HG02763 (cell line): ENCODE data around the gene ENOX1.

Experiments used
- ATAC-seq: cut with Tn5 transposase; IDR thresholded peaks from one replicate; pipeline ENCODE4 v1.9.1; 2021; ENCODE audit warnings: mild to moderate bottlenecking, moderate library complexity; ENCODE audit not compliant: unreplicated experiment

Gene ENOX1

GRCh38 chr13:43297967-43298678 lies 488.6 kb downstream of the ENOX1 start:
- no peak for ATAC-seq

- ATAC-seq, result no peak
Observed at GRCh38 chr13:43295825-43296564, 490.8 kb downstream of the ENOX1 start.

GRCh38 chr13:43295321-43295720 lies 491.5 kb downstream of the ENOX1 start:
- no peak for ATAC-seq

GRCh38 chr13:43294412-43294811 lies 492.4 kb downstream of the ENOX1 start:
- ATAC-seq, result no peak

- ATAC-seq, result no peak
Observed at GRCh38 chr13:43293986-43294385, 492.8 kb downstream of the ENOX1 start.

GRCh38 chr13:43293561-43293960 lies 493.2 kb downstream of the ENOX1 start:
- ATAC-seq, result no peak

- ATAC-seq, result no peak
Observed at GRCh38 chr13:43293008-43293407, 493.8 kb downstream of the ENOX1 start.

GRCh38 chr13:43291287-43292060 lies 495.3 kb downstream of the ENOX1 start:
- ATAC-seq, result no peak

- no peak for ATAC-seq
Observed at GRCh38 chr13:43289470-43290255, 497.1 kb downstream of the ENOX1 start.

- no peak for ATAC-seq
Observed at GRCh38 chr13:43286751-43287150, 500.0 kb downstream of the ENOX1 start.

GRCh38 chr13:43285933-43286597 lies 500.7 kb downstream of the ENOX1 start:
- ATAC-seq, result no peak

- no peak for ATAC-seq
Observed at GRCh38 chr13:43284162-43284561, 502.6 kb downstream of the ENOX1 start.

GRCh38 chr13:43279696-43280095 lies 507.1 kb downstream of the ENOX1 start:
- ATAC-seq, result no peak

- ATAC-seq, result no peak
Observed at GRCh38 chr13:43278127-43278526, 508.6 kb downstream of the ENOX1 start.

- no peak for ATAC-seq
Observed at GRCh38 chr13:43277142-43277541, 509.6 kb downstream of the ENOX1 start.

GRCh38 chr13:43274881-43275280 lies 511.9 kb downstream of the ENOX1 start:
- ATAC-seq, result no peak

GRCh38 chr13:43273362-43273761 lies 513.4 kb downstream of the ENOX1 start:
- ATAC-seq, result no peak

- no peak for ATAC-seq
Observed at GRCh38 chr13:43272851-43273250, 513.9 kb downstream of the ENOX1 start.

GRCh38 chr13:43271152-43271551 lies 515.6 kb downstream of the ENOX1 start:
- ATAC-seq, result no peak

GRCh38 chr13:43270130-43270830 lies 516.5 kb downstream of the ENOX1 start:
- ATAC-seq, result no peak
